G401 (cell line): ENCODE measurements around the gene GLUL. TPM values are rescaled to one million over a fixed set of nuclear protein-coding genes. Genes with fewer than 3 reads are reported as not detected.
"Not testable (repeated sequence)": the region's sequence is repeated elsewhere in the genome, so short reads cannot be mapped to it uniquely, and the experiment has no call there.

Experiments used
- DNase-seq: peaks from one replicate; pipeline ENCODE4 v3.0.0-alpha.2; 2015; ENCODE audit warnings: low spot score
- in situ Hi-C: cut with HindIII; loops from 2 replicates; pipeline ENCODE4 v1.10.0; 2016; ENCODE audit warnings: low sequenced_read_pairs, mixed read lengths
- total RNA-seq: library from RNA; depleted of rRNA; stranded (reverse); fragments of >200 nt; shearing (Covaris generic); gene quantifications from 2 replicates; pipeline ENCODE4 v1.2.3, GENCODE V29; 2014; rRNA removed

Gene GLUL
- total RNA-seq, 1 experiment from 2014 or later: 1,000 TPM

DNA sequence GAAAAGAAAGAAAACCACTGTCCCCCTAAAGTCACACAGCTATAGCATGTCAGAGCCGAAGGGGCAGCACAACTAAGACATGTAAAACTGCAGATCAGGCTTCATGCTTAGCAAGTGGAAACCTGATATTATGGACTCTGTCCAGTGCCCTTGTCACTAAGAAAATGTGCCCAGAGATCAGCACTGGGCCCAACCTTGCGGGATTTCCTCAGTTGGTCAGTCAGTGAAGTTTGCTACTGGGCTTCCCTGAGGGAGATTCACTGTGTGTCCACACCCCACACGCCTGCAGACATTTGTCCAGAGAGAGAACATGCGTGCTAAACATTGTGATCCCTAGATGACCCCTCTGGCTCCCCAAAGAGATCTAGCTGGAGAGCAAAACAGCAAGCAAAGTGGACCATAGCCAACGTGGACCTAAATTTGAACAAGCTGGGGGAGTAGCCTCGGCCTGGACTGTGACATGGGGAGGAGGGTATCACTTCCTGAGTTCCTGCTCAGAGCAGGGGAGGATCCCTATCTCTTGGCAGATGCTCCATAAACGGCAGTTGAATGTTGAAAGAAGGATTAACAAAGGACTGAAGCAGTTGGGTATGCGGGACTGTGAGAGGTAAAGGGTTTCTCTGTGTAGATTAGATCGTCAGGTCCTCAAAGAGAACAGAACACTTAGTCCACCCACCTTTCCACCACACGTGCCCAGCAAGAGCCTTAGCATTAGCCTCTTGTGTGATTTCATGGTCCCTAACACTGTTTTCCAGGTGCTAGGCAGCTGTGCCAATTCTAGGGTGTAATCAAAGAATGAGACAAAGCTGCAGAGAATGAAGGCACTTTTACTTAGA, 53.6 kb downstream of the GLUL start:
- in situ Hi-C loops: no loop called here

DNA sequence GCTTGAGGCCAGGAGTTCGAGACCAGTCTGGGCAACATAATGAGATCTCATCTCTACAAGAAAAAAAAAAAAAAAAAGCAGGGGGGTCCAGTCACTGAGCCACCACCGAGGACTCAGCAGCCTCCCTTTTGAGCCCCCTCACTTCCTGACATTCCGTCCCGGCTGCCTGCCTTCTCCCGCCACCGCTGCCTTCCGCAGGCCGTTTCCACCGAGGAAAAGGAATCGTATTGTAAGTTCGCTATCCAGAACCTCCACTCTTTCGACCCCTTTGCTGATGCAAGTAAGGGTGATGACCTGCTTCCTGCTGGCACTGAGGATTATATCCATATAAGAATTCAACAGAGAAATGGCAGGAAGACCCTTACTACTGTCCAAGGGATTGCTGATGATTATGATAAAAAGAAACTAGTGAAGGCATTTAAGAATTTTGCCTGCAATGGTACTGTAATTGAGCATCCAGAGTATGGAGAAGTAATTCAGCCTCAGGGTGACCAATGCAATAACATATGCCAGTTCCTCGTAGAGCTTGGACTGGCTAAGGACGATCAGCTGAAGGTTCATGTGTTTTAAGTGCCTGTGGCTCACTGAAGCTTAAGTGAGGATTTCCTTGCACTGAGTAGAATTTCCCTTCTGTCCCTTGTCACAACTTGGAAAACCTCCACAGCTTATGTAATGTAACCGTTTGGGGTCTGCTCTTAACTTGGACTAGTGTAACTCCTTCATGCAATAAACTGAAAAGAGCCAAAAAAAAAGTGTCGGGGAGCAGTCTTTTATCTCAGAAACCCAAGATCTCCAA, 55.6 kb downstream of the GLUL start:
- in situ Hi-C loops: no loop called here
- DNase-seq: no peak

More for the DNA sequence above, 53.6 kb downstream of the GLUL start:
- no peak for DNase-seq

DNA sequence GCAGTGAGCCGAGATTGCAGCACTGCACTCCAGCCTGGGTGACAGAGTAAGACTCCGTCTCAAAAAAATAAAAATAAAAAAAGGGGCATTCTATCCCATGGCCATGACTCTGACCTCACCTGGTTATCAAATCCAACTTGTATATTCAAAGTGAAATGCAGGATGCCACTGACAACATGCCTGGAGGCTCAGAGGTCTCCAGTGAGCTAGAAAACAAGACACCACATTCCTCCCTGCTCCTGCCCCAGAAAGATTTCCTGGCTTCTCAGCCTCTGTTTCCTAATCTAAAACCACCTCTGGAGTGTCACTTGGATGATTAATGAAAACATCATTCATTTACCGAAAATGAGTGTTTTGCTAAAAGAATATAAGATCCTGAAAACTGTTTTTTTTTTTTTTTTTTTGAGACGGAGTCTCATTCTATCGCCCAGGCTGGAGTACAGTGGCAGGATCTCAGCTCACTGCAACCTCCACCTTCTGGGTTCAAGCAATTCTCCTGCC, 58.5 kb downstream of the GLUL start:
- in situ Hi-C loops, DNase-seq: not testable (repeated sequence)

DNA sequence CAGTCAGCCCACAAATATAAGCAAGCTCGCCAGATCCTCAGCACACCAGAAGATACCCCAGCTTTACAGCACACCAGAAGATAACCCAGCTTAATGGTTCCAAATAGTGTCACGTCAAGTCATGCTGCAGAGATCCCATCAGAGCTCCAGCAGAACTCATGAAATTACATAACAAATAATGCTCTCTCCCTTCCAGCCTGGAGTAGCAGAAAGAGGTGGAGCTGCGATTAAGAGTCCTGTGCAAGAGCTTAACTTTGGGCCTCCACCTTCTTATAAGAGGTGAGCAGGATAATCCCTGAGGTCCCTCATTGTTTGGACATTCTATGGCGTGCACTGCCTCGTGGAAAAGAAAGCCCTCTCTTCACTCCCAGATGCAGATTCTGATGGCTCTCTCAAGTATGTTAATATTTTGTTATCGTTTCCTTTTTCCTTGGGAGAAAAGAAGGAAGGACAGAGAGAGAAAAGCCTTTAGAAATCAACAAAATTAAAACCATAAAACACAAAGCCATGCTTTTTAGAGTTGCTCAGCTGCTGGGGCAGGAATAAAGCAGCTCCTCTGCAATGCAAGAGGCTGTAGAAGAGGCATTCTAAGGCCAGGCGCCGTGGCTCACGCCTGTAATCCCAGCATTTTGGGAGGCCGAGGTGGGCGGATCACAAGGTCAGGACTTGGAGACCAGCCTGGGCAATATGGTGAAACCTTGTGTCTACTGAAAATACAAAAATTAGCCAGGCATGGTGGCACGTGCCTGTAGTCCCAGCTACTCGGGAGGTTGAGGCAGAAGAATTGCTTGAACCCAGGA, 59.1 kb downstream of the GLUL start:
- in situ Hi-C loops: no loop called here
- no peak for DNase-seq

Other genes with a start within 250 kb of the GLUL start
- not detected in 2 replicates for gene TEDDM1, start 8.9 kb upstream of the GLUL start, total RNA-seq
- not detected in 2 replicates for gene RGSL1, start 58.4 kb upstream of the GLUL start, total RNA-seq
- gene RNASEL, start 197.5 kb upstream of the GLUL start, total RNA-seq: not detected in 2 replicates
- not detected in 2 replicates for gene RGS16, start 212.6 kb upstream of the GLUL start, total RNA-seq